HUES48 (cell line): Measurements from ENCODE around the gene GNE.

Experiments used
- H3K27ac ChIP-seq: one replicate; pipeline ENCODE4 v1.7.0; 2013; ENCODE audit warnings: low read depth, low read length, inconsistent platforms
- H3K27me3 ChIP-seq: 2 replicates; pipeline ENCODE4 v1.6.1; 2013; ENCODE audit warnings: mild to moderate bottlenecking, low read length; ENCODE audit not compliant: control insufficient read depth, insufficient read depth
- H3K36me3 ChIP-seq: 2 replicates; pipeline ENCODE4 v1.6.1; 2013; ENCODE audit warnings: low read length; ENCODE audit not compliant: control insufficient read depth, insufficient read depth
- H3K4me1 ChIP-seq: 2 replicates; pipeline ENCODE4 v1.6.1; 2013; ENCODE audit warnings: mild to moderate bottlenecking, low read length; ENCODE audit not compliant: control insufficient read depth, insufficient read depth
- H3K4me3 ChIP-seq: 2 replicates; pipeline ENCODE4 v1.5.1; 2013; ENCODE audit warnings: mild to moderate bottlenecking, low read depth, low read length
- H3K9ac ChIP-seq: 2 replicates; pipeline ENCODE4 v1.6.1; 2013; ENCODE audit warnings: mild to moderate bottlenecking, low read depth, low read length, moderate library complexity
- H3K9me3 ChIP-seq: 2 replicates; pipeline ENCODE4 v1.6.1; 2013; ENCODE audit warnings: low read length; ENCODE audit not compliant: control insufficient read depth, insufficient read depth

Gene GNE

GRCh38 chr9:36169166-36169565 is 89.1 kb downstream of the GNE start, which contains the start of gene CCIN:
Gene CCIN (plus strand): TSS chr9:36169388. CDS start chr9:36169503, 115 bp downstream.
- no peak within 1 kb of the TSS for H3K4me3 ChIP-seq
- no peaks in the 10 kb centered on the region for H3K36me3 ChIP-seq
- H3K27me3 ChIP-seq, result no peaks in the 10 kb centered on the region
- H3K27ac ChIP-seq, result no peak within 1 kb of the TSS
- H3K9ac ChIP-seq, result no peak within 1 kb of the TSS
- H3K9me3 ChIP-seq, result no peaks in the 10 kb centered on the region
- H3K4me1 ChIP-seq, result peaks cover 4% of the 10 kb centered on the region; the same call in 1 of the 2 replicates

- Histone ChIP-seq H3K4me1 (peaks cover 25% of the 10 kb centered on the region), H3K9ac (0 out of 2 replicates have a peak overlapping the region, but pooled peaks have one; percentile 18), H3K27ac (no peak overlapping the region), H3K9me3 (no peaks in the 10 kb centered on the region), H3K4me3 (peak overlapping the region; percentile 65), H3K27me3 (no peaks in the 10 kb centered on the region), H3K36me3 (no peaks in the 10 kb centered on the region)
These were observed 91.9 kb downstream of the GNE start for GRCh38 chr9:36166168-36166927.

DNA sequence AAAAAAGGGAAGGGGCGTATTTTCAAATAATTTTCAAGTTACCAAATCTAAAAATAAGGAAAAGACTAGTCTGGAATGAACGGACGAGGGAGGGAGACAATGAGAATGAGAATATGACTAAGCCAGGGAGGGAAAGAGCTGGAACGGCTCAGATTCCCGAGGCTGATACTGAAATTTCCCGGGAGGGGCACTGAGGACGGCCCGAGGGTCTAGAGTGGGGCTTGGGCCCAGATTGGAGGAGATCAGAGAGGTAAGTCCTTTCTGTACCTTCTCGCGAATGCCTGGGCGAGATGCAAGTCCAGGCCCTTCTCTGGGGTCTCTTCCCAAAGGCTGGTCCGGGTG is 92.5 kb downstream of the GNE start:
- H3K27me3 ChIP-seq, result no peaks in the 10 kb centered on the region
- H3K4me3 ChIP-seq, result no peak overlapping the region
- no peak overlapping the region for H3K27ac ChIP-seq
- H3K9me3 ChIP-seq, result no peaks in the 10 kb centered on the region
- no peaks in the 10 kb centered on the region for H3K36me3 ChIP-seq
- H3K4me1 ChIP-seq, result peaks cover 25% of the 10 kb centered on the region
- H3K9ac ChIP-seq, result no peak overlapping the region

DNA sequence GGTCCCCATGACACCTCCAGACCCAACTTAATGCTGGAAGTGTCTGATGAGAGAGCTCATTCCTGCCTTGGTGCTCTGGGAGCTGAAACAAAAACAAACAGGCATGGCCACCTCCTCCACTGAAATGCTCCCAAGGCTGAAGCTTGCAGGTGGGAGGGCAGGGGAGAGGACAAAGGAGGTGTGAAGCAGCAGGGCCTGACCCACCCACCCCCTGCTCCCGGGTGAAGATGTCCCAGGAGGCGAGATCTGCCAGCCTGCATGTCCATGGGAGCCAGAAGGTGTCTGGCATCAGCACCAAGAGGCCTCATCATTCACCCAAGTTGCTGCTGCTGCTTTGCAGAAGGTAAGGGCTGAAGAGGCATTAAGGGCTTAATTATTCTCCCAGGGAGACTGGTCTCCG is 93.3 kb downstream of the GNE start:
- H3K9ac ChIP-seq, result no peak overlapping the region

More for the DNA sequence above, 93.3 kb downstream of the GNE start:
- Histone ChIP-seq H3K27ac (no peak overlapping the region), H3K27me3 (no peaks in the 10 kb centered on the region), H3K36me3 (no peaks in the 10 kb centered on the region), H3K4me3 (no peak overlapping the region), H3K9me3 (no peaks in the 10 kb centered on the region), H3K4me1 (peaks cover 25% of the 10 kb centered on the region)
